Sigmoid colon (tissue), 4 donors: Measurements from ENCODE around the gene SERPINB6.

Experiments used
- CTCF ChIP-seq, 4 experiments: fragments of 450-650 bp in 3 of 4; fragments of 200-600 bp in 1 of 4; IDR thresholded peaks; one replicate each; pipeline ENCODE4 v1.5.1; 2016 to 2019; ENCODE audit warnings: antibody characterized with exemption in 4 of 4, mild to moderate bottlenecking in 3 of 4, moderate library complexity in 2 of 4
- POLR2A ChIP-seq, 2 donors: fragments of 450-650 bp; IDR thresholded peaks; one replicate each; pipeline ENCODE4 v1.6.1; 2016; ENCODE audit warnings: antibody characterized with exemption in 2 of 2, mild to moderate bottlenecking in 2 of 2, moderate library complexity in 2 of 2
- POLR2AphosphoS5 ChIP-seq, 4 donors: sonication (generic); formaldehyde crosslinking; IDR thresholded peaks; one replicate each; pipeline ENCODE4 v1.6.1; 2017; ENCODE audit warnings: antibody characterized with exemption in 4 of 4

GRCh38 chr6:3006476-3006875 is 35.1 kb upstream of the SERPINB6 start:
- TF ChIP-seq CTCF (IDR thresholded peaks at IDR 0.05) (no peak), POLR2AphosphoS5 (IDR thresholded peaks at IDR 0.05) (no peak), POLR2A (IDR thresholded peaks at IDR 0.05) (no peak)
